HS-27A (cell line): ENCODE results near the gene AP5Z1.

Experiments
- DNase-seq: peaks from one replicate; pipeline ENCODE4 v3.0.0-alpha.2; 2012; ENCODE audit warnings: low read depth, missing footprints

The AP5Z1 gene

DNA sequence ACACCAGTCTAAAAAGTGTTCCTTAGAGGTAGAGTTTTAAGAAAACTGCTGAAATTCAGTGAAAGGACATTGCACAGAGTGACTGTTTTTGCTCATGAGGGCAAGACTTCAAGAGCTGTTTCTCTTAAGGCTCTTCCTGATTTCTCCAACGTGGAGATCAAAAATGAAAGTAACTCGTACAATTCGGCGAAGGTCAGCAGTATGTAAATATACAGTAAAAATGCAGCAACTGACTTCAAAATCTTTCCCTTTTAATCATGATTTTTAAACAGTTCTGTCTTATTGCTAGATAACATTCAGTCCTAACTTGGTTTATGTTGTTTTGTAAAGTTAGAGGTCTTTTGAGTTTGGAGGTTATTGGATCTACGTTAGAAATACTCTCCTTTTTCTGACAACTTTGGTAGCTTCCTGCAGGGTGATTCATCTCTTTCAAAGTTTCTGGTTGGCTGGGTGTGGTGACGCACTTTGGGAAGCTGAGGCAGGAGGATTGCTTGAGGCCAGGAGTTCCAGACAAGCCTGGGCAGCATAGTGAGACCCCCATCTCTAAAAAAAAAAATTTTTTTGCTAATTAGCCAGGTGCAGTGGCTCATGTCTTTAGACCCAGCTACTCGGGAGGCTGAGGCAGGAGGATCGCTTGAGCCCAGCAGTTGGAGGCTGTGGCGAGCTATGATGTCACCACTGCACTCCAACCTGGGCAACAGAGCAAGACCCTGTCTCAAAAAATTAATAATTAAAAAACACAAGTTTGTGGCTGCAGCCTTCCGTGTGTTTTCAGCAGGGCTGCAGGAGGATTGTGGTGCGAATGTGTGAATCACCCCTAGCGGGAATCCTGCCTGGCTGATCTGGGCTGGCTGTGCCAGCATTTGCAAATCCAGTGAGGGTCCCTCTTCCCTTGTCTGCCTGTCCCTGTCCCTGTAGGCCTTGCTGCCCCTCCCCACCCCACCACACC lies 29.2 kb upstream of the AP5Z1 start:
- DNase-seq: no peak

DNA sequence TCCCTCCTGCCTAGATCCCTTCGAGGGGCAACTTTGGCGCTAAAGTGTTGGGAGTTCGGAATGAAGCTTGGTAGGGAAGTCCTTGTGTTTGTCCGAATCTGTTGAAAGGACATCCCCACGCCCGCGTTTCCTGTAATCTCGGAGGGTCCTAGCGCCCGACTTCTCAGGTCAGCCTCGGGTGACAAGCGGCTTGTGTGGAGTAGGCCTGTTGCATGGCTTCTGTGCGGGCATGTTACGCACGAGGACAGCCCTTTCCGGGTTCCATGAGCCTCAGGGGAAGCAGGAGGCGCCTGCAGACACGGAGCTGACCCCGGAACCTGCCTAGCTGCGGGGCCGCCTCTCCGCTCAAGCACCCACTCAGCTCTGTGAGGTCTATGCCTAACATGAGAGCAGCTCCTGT lies 28.4 kb upstream of the AP5Z1 start:
- DNase-seq: no peak

DNA sequence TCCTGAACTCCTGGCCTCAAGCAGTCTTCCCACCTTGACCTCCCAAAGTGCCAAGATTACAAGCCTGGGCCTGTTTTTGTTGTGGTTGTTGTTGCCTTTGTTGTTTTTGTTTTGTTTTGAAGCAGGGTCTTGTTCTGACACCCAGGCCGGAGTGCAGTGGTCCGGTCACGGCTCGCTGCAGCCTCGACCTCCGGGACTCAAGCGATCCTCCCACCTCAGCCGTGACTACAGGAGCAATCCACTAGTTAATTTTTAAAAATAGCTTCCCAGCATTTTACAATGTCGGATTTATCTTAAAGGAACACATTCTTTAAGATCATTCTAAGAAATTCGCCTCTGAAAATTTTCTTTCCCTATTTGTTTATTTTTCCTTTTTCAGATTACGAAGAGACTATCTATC lies 27.7 kb upstream of the AP5Z1 start:
- DNase-seq: no peak

DNA sequence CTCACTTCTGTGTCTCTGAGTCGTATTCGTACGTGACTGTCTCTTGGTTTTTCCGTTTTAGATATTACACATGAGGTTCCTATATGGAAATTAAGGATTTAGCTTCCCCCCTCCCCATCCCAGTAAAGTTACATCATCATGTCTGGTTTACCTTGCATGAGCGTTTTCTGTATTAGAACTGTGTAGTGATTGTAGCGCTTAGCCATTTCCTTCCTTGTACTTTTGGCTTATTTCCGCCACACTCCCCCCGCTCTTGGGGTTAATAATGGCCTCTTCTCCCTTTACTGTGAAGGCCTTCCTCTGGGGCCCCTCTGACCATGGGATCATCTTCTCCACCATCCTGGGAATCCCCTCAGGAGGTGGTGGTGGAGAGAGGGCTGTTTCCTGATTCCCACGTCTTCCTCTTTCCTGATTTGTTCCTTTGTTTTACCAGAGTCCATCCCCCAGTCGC lies 27.2 kb upstream of the AP5Z1 start:
- no peak for DNase-seq

DNA sequence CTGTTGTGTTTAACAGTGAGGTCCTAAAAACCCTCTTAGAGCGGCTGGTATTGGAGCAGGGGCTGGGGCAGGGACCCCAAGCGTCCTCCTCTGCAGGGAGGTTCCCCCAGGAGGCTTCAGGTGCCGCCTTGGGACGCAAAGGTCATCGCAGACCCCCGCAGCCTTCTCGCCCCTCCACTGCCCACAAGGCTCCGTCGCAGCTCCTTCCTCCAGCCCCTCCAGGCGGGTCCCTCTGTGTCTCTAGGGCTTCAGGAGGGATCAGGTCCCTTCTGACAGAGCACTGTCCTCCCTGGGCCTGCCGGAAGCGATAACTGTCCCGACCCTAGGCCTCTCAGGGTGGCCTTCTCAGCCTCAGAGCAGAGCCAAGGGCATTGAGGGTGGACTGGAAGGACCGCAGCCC lies 26.1 kb upstream of the AP5Z1 start:
- DNase-seq: no peak

DNA sequence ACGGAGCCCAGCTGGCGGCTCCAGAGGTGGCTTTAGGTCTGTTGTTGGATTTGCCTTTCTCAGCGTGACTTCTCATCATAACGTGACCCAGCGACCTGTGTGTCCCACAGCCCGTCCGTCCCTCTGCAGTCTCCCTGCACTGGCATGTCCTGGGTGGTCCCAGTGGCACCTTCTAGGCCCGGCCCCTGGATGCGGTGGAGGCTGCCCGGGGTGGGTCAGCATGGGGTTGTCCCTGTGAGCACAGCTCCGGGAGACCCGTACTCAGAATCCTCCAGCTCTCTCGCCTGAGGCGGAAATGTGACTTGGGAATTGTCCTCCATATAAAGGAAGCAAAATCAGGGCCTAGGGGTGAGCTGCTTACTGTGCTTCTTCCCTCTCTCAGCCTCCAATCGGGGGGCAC lies 25.6 kb upstream of the AP5Z1 start:
- no peak for DNase-seq

DNA sequence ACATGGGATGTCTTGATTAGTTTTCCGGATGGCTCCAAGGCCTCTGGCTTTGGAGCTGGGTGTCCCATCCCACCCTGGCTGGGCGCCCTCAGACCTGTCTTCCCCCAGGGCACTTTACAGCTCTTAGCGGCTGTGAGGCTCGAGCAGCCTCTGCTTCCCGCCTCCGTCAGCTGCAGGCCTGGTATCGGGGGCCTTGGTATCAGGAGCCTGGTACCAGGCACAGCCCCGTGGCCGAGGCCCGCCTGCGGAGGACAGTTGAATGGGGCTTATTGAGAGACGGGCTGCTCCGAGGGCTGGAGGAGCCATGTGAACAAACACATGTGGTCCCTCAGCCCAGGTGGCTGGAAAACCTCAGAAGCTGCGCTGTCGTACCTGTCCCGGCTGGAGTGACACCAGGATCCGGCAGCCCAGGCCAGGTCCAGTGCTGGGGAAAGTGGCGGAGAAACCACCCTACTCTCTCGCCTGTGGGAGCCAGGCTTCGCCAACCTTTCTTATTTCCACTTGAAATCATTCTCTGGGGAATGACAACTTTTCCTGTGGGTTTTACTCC lies 23.9 kb upstream of the AP5Z1 start:
- no peak for DNase-seq

DNA sequence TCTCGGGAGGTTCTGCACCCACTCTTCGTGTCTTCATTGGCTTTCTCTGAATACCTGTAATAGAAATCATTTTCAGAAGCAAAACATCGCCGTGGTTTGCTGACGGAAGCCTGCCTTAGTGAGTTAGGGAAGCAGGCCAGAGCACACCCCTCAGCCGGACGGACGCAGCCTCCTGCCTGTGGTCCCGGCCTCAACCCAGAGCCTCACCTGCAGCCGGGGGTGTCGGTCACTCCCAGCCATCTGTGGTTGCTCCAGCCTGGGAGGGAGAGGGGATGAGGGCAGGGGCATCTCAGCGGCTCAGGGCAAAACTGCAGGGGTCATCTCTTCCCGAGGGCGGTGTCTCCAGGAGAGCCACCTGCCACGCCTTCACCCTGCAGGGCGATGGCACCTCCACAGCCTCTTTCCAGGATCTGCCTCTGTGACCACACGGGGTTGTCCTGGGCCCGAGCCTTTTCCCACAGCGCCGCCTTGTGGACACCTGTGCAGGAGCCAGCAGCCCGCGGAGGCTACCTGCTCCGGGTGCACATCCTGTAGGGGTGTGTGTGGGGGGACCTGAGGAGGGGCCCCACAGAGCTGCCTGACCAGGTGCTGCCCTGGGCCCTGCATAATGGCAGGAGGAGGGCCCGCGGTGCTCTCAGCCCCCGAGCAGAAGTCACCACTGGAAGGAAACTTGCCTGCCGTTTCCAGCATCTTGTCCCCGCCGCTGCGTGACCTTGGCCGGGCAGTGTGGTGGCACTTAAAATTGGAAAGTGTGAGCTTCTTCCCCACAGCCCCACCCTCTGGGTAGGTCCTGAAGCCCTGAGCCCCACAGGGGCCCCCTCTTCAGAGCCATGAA lies 21.6 kb upstream of the AP5Z1 start:
- DNase-seq: no peak

DNA sequence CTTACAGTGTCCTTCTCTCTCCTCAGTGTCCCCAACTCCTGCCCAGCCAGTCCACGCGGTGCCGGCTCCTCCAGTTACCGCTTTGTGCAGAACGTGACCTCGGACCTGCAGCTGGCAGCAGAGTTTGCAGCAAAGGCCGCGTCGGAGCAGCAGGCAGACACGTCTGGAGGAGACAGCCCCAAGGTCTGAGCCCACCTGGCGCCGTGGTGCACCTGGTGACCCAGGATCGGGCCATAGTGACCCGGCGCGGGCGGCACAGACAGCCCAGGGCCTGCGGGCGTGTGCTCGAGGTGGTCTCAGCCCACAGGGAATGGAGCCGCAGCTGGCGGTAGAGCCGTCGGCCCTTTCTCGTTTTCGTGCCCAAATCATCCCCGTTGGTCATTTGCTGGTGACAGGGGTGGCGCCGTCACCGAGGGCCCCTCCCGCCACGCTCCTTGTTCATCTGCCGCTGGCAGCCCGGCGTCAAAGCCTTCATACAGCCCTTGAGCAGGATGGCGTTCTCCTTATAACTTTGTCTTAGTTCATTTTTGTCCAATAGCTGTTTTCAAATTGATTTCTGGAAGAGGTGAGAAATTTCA lies 20.9 kb upstream of the AP5Z1 start:
- DNase-seq: no peak

DNA sequence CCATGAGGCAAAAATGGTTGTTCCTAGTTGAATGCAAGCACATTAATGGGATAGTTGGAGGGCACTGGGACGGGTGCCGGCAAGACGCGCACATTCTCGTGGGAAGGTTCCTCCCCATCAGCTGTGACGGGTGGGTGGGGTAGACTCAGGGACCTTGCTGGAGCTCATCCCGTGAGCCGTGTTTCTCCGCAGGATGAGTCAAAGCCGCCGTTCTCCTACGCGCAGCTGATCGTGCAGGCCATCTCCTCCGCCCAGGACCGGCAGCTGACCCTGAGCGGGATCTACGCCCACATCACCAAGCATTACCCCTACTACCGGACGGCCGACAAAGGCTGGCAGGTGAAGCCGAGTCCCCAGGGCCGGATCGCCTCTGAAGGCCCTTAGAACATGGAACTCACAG lies 20.4 kb upstream of the AP5Z1 start:
- DNase-seq: no peak

DNA sequence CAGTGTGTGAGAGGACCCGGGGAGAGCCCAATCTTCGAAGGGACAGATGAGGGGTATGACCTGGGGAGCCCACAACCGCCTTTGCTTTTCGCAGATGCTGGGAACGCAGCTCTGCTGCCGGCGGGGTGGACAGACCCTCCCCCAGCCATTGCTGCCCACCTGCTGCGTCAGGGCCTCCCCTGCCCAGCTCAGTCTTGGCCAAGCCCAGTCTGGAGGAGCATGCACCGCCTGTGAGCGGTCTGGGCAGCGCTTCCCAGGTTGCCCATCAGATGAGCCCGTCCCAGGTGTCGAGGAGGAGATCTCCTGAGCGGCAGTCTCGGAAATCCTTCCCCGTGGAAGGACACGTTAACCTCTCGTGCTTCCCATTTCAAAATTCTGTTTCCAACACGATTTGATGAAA lies 17.3 kb upstream of the AP5Z1 start:
- DNase-seq: no peak

DNA sequence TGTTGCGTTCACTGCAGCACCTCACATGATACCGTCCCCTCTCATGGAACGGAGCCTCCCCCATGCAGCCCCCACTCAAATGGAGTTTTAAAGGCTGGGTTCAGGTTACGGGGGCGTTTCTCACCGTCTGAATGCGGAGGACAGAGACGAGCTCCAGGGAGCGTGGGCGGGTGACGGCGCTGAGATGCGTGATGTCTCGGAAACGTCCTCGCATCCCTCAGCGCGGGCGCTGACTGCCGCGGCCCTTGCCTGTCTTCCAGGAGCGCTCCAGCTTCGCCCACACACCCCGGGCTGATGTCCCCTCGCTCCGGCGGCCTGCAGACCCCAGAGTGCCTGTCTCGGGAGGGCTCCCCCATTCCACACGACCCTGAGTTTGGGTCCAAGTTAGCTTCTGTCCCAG lies 16.6 kb upstream of the AP5Z1 start:
- no peak for DNase-seq

DNA sequence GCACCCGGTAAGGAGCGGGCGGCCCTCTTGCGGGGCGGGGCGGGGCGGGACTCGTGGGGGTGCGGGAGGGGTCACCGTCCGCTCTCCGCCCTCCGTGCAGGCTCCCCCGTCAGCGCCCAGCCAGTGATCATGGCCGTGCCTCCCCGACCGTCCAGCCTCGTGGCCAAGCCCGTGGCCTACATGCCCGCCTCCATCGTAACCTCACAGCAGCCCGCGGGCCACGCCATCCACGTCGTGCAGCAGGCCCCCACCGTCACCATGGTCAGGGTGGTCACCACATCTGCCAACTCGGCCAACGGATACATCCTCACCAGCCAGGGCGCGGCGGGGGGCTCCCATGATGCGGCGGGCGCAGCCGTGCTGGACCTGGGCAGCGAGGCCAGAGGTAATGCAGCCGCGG lies 16.2 kb upstream of the AP5Z1 start:
- no peak for DNase-seq

DNA sequence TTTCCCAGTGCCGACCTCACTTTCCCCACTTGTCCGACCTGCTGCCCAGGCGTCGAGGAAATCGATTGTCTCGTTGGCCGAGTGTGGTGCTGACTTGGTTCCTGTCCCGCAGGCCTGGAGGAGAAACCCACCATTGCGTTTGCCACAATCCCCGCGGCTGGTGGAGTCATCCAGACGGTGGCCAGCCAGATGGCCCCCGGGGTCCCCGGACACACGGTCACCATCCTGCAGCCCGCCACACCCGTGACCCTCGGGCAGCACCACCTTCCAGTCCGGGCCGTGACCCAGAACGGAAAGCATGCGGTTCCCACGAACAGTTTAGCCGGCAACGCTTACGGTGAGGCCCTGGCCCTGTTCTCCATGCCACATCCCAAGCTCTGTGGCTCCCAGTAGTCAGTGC lies 14.5 kb upstream of the AP5Z1 start:
- DNase-seq: no peak

DNA sequence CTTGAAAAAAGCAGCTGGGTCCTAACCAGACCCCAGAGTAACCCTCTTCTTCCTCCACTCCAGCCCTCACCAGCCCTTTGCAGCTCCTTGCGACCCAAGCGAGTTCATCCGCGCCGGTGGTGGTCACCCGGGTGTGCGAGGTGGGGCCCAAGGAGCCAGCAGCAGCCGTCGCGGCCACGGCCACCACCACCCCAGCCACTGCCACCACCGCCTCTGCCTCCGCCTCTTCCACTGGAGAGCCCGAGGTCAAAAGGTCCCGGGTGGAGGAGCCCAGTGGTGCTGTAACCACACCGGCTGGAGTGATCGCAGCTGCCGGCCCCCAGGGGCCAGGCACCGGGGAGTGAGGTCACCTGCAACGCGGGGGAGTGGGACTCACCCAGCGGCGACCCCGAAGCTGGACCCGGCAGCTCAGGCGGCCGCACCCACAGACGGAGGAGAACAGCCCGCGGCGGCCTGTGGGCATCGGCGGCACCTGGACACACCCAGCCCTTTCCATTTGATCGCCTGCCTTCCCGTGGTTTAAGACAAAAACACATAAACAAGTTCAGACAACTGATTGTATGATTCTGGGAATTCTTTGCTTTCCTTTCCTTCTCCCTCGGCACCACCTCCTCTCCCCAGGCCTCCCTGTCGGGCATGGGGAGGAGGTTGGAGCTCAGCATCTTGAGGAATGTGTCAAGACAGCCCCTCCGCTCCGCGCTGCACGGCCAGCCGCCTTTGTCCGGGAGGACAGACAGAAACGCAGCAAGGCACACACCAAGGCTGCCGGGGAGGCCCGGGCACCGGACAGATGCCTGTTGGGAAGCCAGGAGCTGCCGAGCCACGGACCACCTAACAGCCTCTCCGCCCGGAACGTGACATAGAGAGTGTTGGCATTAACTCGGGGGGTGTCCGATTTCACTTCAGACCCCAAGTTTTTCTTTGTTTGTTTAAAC lies 13.0 kb upstream of the AP5Z1 start:
- DNase-seq: no peak

DNA sequence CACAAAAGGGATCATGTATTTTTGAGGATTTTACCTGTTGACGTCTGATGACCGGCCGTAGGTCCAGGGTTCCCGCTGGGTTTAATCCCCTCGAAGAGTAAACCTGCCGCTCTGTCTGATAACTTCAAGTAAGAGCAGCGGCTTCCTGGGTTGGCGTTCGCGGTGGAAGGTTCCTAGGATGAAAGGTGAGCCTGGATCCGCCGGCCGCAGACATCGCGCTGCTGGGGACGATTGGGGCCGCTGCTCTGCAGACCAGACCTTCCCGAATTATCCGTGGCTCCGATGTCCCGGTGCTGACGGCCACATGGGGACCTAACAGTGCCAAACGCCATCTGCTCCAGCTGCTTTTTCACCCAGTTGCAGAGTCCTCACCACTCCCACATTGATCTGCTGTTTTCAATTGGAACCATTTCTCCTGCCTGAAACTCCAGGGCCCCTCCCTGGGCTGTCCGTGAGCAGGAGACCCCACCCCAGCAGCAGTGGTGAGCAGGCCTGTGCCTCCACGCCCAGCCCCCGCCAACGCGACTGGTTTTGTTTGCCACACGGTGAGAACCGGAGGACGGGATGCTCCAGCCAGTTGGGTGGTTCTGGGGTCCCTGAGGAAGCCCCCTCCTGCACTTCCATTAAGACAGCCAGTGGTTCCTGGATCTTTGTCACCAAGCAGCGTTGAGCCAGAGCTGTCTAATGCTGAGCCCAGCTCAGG lies 12.2 kb upstream of the AP5Z1 start:
- no peak for DNase-seq

DNA sequence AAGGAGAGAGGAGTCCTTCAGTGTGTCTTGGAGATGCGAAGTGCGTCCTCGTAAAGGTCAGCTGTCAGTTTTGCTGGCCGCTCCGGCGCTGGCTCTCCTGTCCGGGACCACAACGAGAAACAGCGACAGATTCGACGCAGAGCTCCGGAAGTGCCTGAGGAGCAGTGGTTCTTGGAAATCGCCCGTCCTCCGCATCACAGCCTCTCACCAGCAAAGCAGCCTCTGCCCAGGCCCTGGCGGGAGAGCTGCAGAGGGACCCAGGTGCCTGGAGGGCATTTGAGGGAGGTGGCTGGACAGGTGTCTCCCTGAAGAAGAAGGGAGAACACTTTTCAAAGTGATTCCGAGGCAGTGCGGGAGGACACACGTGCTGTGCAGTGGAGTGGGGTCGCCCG lies 11.6 kb upstream of the AP5Z1 start:
- no peak for DNase-seq

DNA sequence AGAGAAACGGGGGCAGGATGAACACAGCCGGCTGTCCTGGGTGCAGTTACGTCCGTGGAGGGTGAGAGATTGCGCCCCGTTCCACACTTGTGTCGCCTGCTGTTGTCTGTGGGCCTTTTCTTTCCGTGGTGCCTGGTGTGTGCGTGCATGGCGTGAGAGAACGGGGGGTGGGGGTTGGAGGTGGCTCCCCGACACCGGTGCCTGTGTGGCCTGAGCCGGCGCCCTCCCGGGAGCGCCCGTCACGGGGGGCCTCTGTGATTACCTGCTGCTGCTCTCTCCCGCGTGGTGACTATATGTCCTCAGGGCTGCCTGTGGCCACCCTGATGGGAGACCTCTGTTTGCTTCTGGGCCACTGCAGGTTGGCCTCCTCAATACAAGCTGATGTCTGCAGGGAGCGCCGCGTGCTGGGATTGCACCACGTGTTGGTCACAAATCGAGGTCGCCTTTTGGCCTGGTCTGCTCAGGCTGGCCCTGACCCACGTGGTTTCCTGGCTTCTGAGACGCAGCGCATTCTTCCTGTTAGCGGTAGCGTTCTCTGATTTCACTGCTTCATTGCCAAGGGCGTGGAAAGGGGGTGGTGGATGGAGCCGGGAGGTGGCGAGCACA lies 10.9 kb upstream of the AP5Z1 start:
- DNase-seq: no peak

DNA sequence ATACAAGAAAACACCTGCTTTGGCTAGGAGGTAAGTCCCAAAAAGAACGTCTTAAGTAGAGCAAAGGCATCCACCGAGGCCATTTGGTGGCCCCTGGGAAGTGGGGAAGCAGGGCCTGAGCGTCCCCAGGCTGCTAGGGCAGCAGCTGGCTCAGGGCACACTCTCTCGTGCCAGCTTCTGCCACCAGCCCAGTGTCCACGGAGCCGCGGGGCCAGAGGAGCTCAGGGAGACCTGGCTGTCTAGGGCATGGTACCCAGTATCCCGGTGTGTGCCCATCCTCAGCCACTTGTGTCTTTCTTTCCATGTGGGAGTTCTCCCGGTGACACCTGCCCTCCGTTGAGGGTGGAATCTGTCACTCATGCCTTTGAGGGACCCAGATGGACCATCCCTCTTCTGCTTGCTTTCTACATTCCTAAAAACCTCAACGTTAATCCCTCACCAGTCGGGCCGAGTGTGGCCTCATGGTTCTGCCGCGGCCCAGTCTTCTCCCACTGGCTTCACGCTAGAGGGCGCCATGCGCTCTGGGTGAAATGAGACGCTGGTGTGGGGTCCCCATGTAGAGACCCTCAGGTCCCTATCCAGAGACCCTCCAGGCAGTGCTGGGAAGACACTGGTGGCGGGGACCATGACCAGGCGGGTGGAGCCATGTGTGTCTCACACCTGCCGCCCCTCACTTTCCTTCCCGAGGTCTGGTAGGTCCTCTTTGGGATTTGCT lies 9.5 kb upstream of the AP5Z1 start:
- DNase-seq: no peak
